ENCODE results near the gene IFT88. TPM values are rescaled to one million over a fixed set of nuclear protein-coding genes. Genes with fewer than 3 reads are reported as not detected.

IFT88 gene
- total RNA-seq, 1 donor from 2014 or later = 29.4 TPM

DNA sequence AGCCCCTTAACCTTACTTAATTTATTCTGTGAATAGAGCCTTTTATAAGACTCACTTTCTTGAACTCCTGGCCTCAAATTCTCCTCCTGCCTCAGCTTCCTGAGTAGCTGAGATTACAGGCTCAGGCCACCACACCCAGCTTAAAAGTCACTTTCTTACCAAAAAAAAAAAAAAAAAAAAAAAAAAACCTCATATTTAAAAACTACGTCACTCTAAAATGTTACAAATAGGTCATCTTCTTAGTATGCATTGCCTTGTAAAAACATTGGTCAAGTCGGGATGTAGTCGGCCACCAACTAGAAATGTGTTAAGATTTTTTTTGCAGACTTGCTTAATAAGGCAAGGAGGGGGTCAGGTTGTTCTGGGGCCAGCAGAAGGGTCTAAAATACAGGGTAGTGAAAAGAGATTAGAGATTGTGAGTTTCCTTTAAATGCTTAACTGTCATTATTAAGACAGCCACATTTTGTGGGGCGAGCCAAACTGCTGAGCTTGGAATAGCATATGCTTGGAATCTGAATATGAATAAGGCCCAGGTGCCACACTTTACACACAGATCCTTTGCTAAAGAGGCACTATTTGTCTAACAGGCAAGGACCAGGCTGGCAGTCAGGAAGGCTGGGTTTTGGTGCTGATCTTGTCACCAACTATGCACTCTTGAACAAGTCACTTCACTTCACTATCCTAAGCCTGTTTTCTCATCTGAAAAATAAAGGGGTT, 120.1 kb downstream of the IFT88 start:
- no peak overlapping the region for H3K4me3 Mint-ChIP-seq (ENCODE audit: low read depth)
- H3K27me3 Mint-ChIP-seq = no peaks in the 10 kb centered on the region
- no peaks in the 10 kb centered on the region for H3K36me3 Mint-ChIP-seq (ENCODE audit: insufficient read depth)
- TF ChIP-seq, protein P1, sequence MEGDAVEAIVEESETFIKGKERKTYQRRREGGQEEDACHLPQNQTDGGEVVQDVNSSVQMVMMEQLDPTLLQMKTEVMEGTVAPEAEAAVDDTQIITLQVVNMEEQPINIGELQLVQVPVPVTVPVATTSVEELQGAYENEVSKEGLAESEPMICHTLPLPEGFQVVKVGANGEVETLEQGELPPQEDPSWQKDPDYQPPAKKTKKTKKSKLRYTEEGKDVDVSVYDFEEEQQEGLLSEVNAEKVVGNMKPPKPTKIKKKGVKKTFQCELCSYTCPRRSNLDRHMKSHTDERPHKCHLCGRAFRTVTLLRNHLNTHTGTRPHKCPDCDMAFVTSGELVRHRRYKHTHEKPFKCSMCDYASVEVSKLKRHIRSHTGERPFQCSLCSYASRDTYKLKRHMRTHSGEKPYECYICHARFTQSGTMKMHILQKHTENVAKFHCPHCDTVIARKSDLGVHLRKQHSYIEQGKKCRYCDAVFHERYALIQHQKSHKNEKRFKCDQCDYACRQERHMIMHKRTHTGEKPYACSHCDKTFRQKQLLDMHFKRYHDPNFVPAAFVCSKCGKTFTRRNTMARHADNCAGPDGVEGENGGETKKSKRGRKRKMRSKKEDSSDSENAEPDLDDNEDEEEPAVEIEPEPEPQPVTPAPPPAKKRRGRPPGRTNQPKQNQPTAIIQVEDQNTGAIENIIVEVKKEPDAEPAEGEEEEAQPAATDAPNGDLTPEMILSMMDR (IDR thresholded peaks at IDR 0.05; ENCODE audit: unreplicated experiment) = no peak
- DNase-seq (ENCODE audit: low spot score, unreplicated experiment) = no peak
- no peak overlapping the region for H3K27ac Mint-ChIP-seq
- H3K4me1 Mint-ChIP-seq (ENCODE audit: low read depth) = no peaks in the 10 kb centered on the region
- H3K9me3 Mint-ChIP-seq (ENCODE audit: low read depth) = no peaks in the 10 kb centered on the region

DNA sequence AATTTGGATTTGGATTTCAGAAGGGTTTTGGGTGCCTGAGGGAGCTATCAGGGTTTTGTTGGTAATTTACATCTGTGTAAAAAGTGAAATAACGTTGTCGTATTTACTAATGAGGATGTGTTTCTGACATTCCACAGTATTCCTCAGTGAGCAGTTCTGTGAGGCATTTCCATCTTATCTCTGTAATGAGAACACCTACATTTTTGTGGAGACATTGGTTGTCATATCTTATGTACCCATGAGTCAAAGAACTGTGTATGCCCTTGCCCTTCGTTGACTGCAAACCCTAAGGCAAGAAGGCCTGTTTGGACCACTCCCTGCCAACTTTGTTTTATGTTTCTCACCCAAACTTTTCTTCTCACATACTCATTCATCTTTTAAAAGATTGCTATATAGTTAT, 122.3 kb downstream of the IFT88 start:
- no peaks in the 10 kb centered on the region for H3K36me3 Mint-ChIP-seq (ENCODE audit: insufficient read depth)
- TF ChIP-seq, protein P1 (IDR thresholded peaks at IDR 0.05; ENCODE audit: unreplicated experiment) = no peak
- DNase-seq (ENCODE audit: low spot score, unreplicated experiment) = no peak
- no peak overlapping the region for H3K27ac Mint-ChIP-seq
- no peaks in the 10 kb centered on the region for H3K9me3 Mint-ChIP-seq (ENCODE audit: low read depth)
- H3K27me3 Mint-ChIP-seq = no peaks in the 10 kb centered on the region
- no peaks in the 10 kb centered on the region for H3K4me1 Mint-ChIP-seq (ENCODE audit: low read depth)
- H3K4me3 Mint-ChIP-seq (ENCODE audit: low read depth) = no peak overlapping the region

DNA sequence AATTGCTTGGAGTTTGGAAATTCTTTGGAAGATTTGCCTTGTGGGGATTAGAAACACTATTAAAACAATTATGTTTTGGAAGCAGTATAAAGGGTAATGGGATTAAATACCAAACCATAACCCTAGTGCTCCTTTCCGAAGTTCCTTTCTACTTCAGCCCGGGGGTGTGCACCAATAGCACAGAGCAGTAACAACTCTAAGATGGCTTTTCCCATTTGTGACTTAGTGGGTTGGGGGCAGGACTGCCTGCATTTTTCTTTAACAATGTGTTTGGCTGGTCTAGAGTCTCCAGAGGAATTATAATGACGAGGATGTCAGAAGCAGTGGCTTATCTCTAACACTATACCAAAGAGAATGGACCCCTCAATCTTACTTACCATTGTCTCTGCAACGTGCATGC, 124.7 kb downstream of the IFT88 start:
- Mint-ChIP-seq H3K36me3 (ENCODE audit: insufficient read depth) (no peaks in the 10 kb centered on the region), H3K4me3 (ENCODE audit: low read depth) (no peak overlapping the region), H3K9me3 (ENCODE audit: low read depth) (no peaks in the 10 kb centered on the region), H3K4me1 (ENCODE audit: low read depth) (no peaks in the 10 kb centered on the region), H3K27ac (no peak overlapping the region), H3K27me3 (no peaks in the 10 kb centered on the region)
- DNase-seq (ENCODE audit: low spot score, unreplicated experiment) = no peak
- TF ChIP-seq, protein P1 (IDR thresholded peaks at IDR 0.05; ENCODE audit: unreplicated experiment) = no peak

DNA sequence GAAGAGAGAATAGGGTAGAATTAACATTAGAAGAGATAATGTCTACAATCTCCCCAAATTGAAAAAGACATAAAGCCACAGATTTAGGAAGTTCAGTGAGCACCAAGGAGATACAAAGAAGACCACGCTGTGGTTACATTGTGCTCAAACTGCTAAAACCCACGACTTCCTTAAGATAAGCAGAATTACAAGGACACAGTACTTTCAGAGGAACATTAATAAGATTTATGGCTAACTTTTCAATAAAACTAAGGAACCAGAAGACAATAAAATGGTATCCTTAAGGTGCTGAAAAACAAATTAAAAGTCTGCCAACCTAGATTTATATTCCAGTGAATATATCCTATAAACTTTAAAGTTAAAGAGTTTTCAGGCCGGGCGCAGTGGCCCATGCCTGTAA, 129.1 kb downstream of the IFT88 start:
- Mint-ChIP-seq H3K27ac (no peak overlapping the region), H3K9me3 (ENCODE audit: low read depth) (no peaks in the 10 kb centered on the region), H3K36me3 (ENCODE audit: insufficient read depth) (peaks cover 5% of the 10 kb centered on the region), H3K4me3 (ENCODE audit: low read depth) (no peak overlapping the region), H3K27me3 (peaks cover 8% of the 10 kb centered on the region), H3K4me1 (ENCODE audit: low read depth) (peaks cover 6% of the 10 kb centered on the region)
- no peak for DNase-seq (ENCODE audit: low spot score, unreplicated experiment)
- TF ChIP-seq, protein P1 (IDR thresholded peaks at IDR 0.05; ENCODE audit: unreplicated experiment) = no peak

DNA sequence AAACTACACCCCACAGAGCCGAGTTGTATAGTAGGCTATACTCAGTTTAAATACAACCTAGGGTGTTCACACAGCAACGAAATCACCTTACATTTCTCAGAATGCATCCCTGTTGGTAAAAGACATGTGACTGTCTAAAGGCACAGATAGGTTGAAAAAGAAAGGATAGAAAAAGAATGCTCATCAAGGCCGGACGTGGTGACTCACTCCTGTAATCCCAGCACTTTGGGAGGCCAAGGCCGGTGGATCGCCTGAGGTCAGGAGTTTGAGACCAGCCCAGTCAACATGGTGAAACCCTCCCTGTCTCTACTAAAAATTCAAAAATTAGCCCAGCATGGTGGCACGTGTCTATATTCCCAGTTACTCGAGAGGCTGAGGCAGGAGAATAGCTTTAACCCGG, 132.8 kb downstream of the IFT88 start:
- peaks cover 11% of the 10 kb centered on the region for H3K4me1 Mint-ChIP-seq (ENCODE audit: low read depth)
- H3K27me3 Mint-ChIP-seq = peaks cover 8% of the 10 kb centered on the region
- no peak for DNase-seq (ENCODE audit: low spot score, unreplicated experiment)
- peaks cover 5% of the 10 kb centered on the region for H3K36me3 Mint-ChIP-seq (ENCODE audit: insufficient read depth)
- no peak overlapping the region for H3K4me3 Mint-ChIP-seq (ENCODE audit: low read depth)
- TF ChIP-seq, protein P1 (IDR thresholded peaks at IDR 0.05; ENCODE audit: unreplicated experiment) = no peak
- H3K27ac Mint-ChIP-seq = no peak overlapping the region
- no peaks in the 10 kb centered on the region for H3K9me3 Mint-ChIP-seq (ENCODE audit: low read depth)
